Measurements from ENCODE around the gene MCRIP1.

DNA sequence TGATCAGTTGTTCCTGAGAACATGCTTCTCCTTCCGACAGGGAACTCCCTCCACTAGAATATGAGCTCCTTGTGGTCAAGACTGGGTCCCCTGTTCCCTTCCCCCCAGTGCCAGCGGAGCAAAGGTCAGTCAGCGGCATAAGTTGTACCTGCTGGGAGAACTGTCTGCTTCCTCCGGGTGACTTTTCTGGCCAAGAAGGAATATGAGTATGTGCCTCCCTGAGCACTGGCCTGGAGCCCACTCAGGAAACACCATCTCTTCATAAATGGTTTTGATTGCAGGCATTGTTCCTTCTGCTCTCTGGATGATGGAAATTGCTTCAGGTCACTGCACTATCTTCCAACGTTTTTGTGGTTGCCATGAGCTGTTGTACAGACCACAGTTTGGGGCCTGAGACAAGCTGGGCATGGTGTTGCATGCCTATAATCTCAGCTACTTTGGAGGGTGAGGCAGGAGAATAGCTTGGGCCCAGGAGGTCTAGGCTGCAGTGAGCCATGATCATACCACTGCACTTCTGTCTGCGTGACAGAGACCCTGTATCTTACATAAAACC is 30.1 kb upstream of the MCRIP1 start:
- TF ChIP-seq, protein P1, sequence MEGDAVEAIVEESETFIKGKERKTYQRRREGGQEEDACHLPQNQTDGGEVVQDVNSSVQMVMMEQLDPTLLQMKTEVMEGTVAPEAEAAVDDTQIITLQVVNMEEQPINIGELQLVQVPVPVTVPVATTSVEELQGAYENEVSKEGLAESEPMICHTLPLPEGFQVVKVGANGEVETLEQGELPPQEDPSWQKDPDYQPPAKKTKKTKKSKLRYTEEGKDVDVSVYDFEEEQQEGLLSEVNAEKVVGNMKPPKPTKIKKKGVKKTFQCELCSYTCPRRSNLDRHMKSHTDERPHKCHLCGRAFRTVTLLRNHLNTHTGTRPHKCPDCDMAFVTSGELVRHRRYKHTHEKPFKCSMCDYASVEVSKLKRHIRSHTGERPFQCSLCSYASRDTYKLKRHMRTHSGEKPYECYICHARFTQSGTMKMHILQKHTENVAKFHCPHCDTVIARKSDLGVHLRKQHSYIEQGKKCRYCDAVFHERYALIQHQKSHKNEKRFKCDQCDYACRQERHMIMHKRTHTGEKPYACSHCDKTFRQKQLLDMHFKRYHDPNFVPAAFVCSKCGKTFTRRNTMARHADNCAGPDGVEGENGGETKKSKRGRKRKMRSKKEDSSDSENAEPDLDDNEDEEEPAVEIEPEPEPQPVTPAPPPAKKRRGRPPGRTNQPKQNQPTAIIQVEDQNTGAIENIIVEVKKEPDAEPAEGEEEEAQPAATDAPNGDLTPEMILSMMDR (IDR thresholded peaks at IDR 0.05; ENCODE audit: low read length): no peak
- TF ChIP-seq EZH2 (IDR thresholded peaks at IDR 0.05; ENCODE audit: borderline replicate concordance, low read length): no peak

Data from OCI-LY1 (cell line).